Liver (tissue), 9 donors: ENCODE data around the gene IFNA13. TPM values are rescaled to one million over a fixed set of nuclear protein-coding genes. Genes with fewer than 3 reads are reported as not detected.

Experiments used
- DNase-seq: peaks from one replicate; pipeline ENCODE4 v3.0.0-alpha.2; 2017; ENCODE audit warnings: low spot score
- H3K27ac ChIP-seq, 2 donors: one replicate each; pipeline ENCODE4 v1.7.0; 2013; ENCODE audit warnings: inconsistent platforms in 2 of 2, low read length in 2 of 2, control low read depth in 1 of 2, low read depth in 1 of 2, mild to moderate bottlenecking in 1 of 2
- H3K27me3 ChIP-seq, 4 donors: one replicate each; pipeline versions ENCODE4 v1.6.1 to v1.7.0; 2013; ENCODE audit warnings: low read length in 3 of 4, inconsistent platforms in 1 of 4, mild to moderate bottlenecking in 1 of 4, moderate library complexity in 1 of 4; ENCODE audit not compliant: control insufficient read depth in 4 of 4, insufficient read depth in 4 of 4
- H3K36me3 ChIP-seq, 4 donors: one replicate each; pipeline versions ENCODE4 v1.6.1 to v1.7.0; 2013; ENCODE audit warnings: low read length in 3 of 4, mild to moderate bottlenecking in 3 of 4, low read depth in 1 of 4, moderate library complexity in 1 of 4; ENCODE audit not compliant: control insufficient read depth in 4 of 4, insufficient read depth in 3 of 4
- H3K4me1 ChIP-seq, 4 donors: one replicate each; pipeline versions ENCODE4 v1.6.1 to v1.7.0; 2013; ENCODE audit warnings: low read length in 3 of 4, mild to moderate bottlenecking in 3 of 4, moderate library complexity in 1 of 4; ENCODE audit not compliant: control insufficient read depth in 4 of 4, insufficient read depth in 4 of 4
- H3K4me3 ChIP-seq, 3 donors: one replicate each; pipeline versions ENCODE4 v1.6.1 to v1.7.0; 2013; ENCODE audit warnings: low read length in 3 of 3, control low read depth in 1 of 3, low read depth in 1 of 3, mild to moderate bottlenecking in 1 of 3
- H3K9ac ChIP-seq, 2 donors: one replicate each; pipeline ENCODE4 v1.7.0; 2013; ENCODE audit warnings: low read length in 2 of 2, mild to moderate bottlenecking in 2 of 2, moderate library complexity in 2 of 2, control low read depth in 1 of 2, low read depth in 1 of 2
- H3K9me3 ChIP-seq, 4 donors: one replicate each; pipeline versions ENCODE4 v1.6.1 to v1.7.0; 2013; ENCODE audit warnings: low read length in 3 of 4; ENCODE audit not compliant: control insufficient read depth in 4 of 4
- ATF3 ChIP-seq: IDR thresholded peaks from 2 replicates; pipeline ENCODE4 v1.6.1; 2016; ENCODE audit warnings: antibody characterized with exemption
- FOXA1 ChIP-seq: IDR thresholded peaks from 2 replicates; pipeline ENCODE4 v1.6.1; 2016; ENCODE audit warnings: antibody characterized with exemption
- GABPA ChIP-seq, 2 donors: IDR thresholded peaks in 1 of 2; conservative IDR thresholded peaks in 1 of 2; 2 replicates each; pipeline ENCODE4 v1.6.1; 2016; ENCODE audit warnings: antibody characterized with exemption in 2 of 2, mild to moderate bottlenecking in 1 of 2, moderate library complexity in 1 of 2
- HNF4A ChIP-seq, 2 donors: conservative IDR thresholded peaks; 2 replicates each; pipeline ENCODE4 v1.6.1; 2016; ENCODE audit warnings: antibody characterized with exemption in 2 of 2, mild to moderate bottlenecking in 2 of 2
- HNF4G ChIP-seq: IDR thresholded peaks from 2 replicates; pipeline ENCODE4 v1.6.1; 2016; ENCODE audit warnings: antibody characterized with exemption
- JUND ChIP-seq, 2 donors: IDR thresholded peaks; 2 replicates each; pipeline ENCODE4 v1.6.1; 2016; ENCODE audit warnings: antibody characterized with exemption in 2 of 2
- MAX ChIP-seq: IDR thresholded peaks from 2 replicates; pipeline ENCODE4 v1.6.1; 2016; ENCODE audit warnings: antibody characterized with exemption
- RAD21 ChIP-seq, 2 donors: IDR thresholded peaks; 2 replicates each; pipeline ENCODE4 v1.6.1; 2016; ENCODE audit warnings: antibody characterized with exemption in 2 of 2, mild to moderate bottlenecking in 2 of 2
- REST ChIP-seq: IDR thresholded peaks from 2 replicates; pipeline ENCODE4 v1.6.1; 2016; ENCODE audit warnings: antibody characterized with exemption, mild to moderate bottlenecking
- SP1 ChIP-seq: IDR thresholded peaks from 2 replicates; pipeline ENCODE4 v1.6.1; 2018; ENCODE audit warnings: antibody characterized with exemption, mild to moderate bottlenecking
- TAF1 ChIP-seq: conservative IDR thresholded peaks from 2 replicates; pipeline ENCODE4 v1.6.1; 2016; ENCODE audit warnings: antibody characterized with exemption, mild to moderate bottlenecking
- YY1 ChIP-seq: IDR thresholded peaks from 2 replicates; pipeline ENCODE4 v1.6.1; 2016; ENCODE audit warnings: antibody characterized with exemption, mild to moderate bottlenecking
- ZBTB33 ChIP-seq: IDR thresholded peaks from 2 replicates; pipeline ENCODE4 v1.6.1; 2016; ENCODE audit warnings: antibody characterized with exemption
- WGBS: extraction: QIAGEN DNeasy Blood & Tissue Kit; methylation state at CpG from one replicate; pipeline ENCODE4 v1.1.7; 2013; 5-methylcytosine and 5-hydroxymethylcytosine counted together
- polyA plus RNA-seq, 2 donors: library from polyadenylated mRNA; stranded (reverse) in 1 of 2; unstranded in 1 of 2; fragments of 200-250 nt in 1 of 2; fragments of >200 nt in 1 of 2; fragmentation: Nextera tagmentation in 1 of 2; extraction: Ambion mirVana in 1 of 2; gene quantifications; one replicate each; pipeline versions ENCODE4 v1.2.1 to v1.2.3, GENCODE V29; 2013 to 2015
- total RNA-seq, 2 donors: library from RNA; depleted of rRNA; stranded (reverse); fragments of >200 nt; gene quantifications; one replicate each; pipeline ENCODE4 v1.2.3, GENCODE V29; 2014
- donor health status: healthy.
- donor health status: healthy.
- donor health status: healthy.
- donor health status: healthy.
- donor health status: healthy.

Gene IFNA13
- total and polyA plus RNA-seq, 4 donors: not detected

- Histone ChIP-seq H3K36me3 (no peaks in the 10 kb centered on the region), H3K4me1 (peaks cover 0 to 6% (median 0%) of the 10 kb centered on the region in 4 donors), H3K27ac (no peak within 1 kb of the TSS), H3K9ac (no peak within 1 kb of the TSS), H3K9me3 (no peaks in the 10 kb centered on the region), H3K27me3 (peaks cover 0 to 8% (median 4%) of the 10 kb centered on the region in 4 donors), H3K4me3 (no peak within 1 kb of the TSS)
- no peak for DNase-seq
- WGBS: 31% methylated on average over 1 of the region's 1 CpG
- TF ChIP-seq TAF1 (no peak), ATF3 (no peak), GABPA (IDR thresholded peaks at IDR 0.05 in 1 of 2, conservative IDR thresholded peaks at IDR 0.05 in 1 of 2) (no peak)
These were observed 17.3 kb upstream of the IFNA13 start, which contains the start of gene IFNA2 for GRCh38 chr9:21385131-21385670. TSS of gene IFNA2 (minus strand) at chr9:21385398. CDS start at chr9:21385329, 69 bp downstream.

- no peaks in the 10 kb centered on the region for H3K36me3 ChIP-seq
- no peak for DNase-seq
- H3K27ac ChIP-seq: no peak overlapping the region
- peaks cover 0 to 12% (median 2%) of the 10 kb centered on the region in 4 donors for H3K27me3 ChIP-seq
- WGBS: 38% methylated on average over 4 of the region's 4 CpGs
- H3K4me1 ChIP-seq: peaks cover 0 to 6% (median 0%) of the 10 kb centered on the region in 4 donors
- TF ChIP-seq TAF1 (no peak), HNF4A (conservative IDR thresholded peaks at IDR 0.05) (no peak), MAX (no peak), YY1 (no peak), ATF3 (no peak), FOXA1 (no peak), GABPA (IDR thresholded peaks at IDR 0.05 in 1 of 2, conservative IDR thresholded peaks at IDR 0.05 in 1 of 2) (no peak), ZBTB33 (no peak), SP1 (no peak), RAD21 (IDR thresholded peaks at IDR 0.05) (no peak), JUND (IDR thresholded peaks at IDR 0.05) (no peak), REST (no peak), HNF4G (no peak)
- no peak overlapping the region for H3K9ac ChIP-seq
- H3K9me3 ChIP-seq: no peaks in the 10 kb centered on the region
- no peak overlapping the region for H3K4me3 ChIP-seq
These were observed 15.8 kb upstream of the IFNA13 start for GRCh38 chr9:21383627-21384026.
